GM19438 (cell line): Measurements from ENCODE around the gene TAF1B.

Source experiments
- ATAC-seq: cut with Tn5 transposase; IDR thresholded peaks from one replicate; pipeline ENCODE4 v1.9.1; 2021; ENCODE audit warnings: low read depth; ENCODE audit not compliant: unreplicated experiment

The TAF1B gene

DNA sequence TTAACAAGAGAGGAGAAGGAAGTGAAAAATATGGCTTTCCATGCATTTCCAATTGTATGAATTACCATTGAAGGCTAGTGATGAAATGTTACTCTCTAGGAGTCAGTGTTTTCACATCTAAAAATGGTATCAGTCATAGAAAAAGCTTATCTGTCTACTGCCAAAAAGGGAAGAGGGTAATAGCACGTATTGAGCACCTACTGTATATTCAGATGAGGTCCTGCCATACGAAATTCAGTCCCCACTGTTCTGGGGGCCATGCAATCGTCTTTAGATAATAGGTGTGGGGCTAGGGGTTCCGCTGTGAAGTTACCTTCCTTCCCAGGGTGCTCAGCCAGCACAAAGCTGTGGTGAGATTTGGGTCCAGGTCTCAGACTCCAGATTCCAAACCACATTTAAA is 94.0 kb downstream of the TAF1B start:
- no peak for ATAC-seq

DNA sequence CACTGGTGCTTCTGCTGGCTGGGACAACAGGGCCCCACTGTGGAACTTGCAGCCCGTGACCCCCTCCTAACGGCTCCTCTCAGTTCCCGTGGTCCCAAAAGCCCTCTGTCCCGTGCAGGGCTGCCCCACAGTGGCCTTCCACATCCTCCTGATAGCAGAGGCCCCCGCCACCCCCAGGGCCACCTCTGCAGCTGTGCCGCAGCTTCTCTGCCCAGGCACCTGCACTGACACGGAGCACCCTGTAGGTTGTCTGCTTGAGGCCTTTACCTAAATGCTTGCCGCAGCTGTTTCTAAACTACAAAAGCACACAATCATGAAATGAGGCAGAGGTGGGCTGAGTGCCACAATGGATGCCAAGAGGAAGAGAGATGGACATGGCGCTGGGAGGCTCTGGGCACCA is 94.7 kb downstream of the TAF1B start:
- no peak for ATAC-seq

DNA sequence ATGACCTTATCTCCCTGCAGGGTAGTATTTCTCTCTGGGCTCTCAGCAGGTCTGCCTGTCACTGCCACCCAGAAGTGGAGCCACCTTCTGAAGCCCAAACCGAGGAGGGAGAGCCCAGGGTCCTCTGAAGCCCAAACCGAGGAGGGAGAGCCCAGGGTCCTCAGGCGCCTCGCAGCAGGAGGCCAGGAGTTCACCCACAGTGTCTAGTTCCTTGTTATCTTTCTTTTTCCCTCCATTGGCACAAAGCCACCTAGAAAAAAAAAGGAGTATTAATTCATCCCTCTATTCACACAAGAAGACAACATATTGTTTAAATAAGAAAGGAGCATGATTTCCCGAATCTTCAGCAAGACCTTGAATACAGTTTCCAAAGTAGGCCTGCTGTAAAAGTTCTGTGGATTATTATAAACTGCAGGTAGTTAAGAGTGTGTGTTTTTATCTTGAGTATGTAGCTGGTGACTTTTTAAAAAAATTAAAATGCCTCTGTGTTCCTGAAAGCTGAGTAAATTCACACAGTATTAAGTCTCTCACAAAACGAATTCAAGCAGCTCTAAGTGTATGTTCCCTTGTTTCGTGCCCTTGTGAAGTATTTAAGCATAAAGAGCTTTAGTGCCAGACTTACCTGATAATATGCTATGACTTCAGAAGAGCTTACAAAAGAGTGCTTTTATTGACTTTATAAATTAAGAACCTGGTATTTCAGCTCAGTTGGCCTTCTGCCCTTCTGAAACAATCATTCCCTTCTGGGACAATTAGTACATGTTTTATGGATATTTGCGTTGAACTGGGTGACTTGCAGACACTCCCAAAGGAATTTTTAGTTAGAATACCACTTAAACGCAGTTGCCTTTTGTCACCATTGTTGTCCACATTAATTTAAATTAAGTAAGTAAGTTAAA is 96.6 kb downstream of the TAF1B start:
- ATAC-seq, result no peak

DNA sequence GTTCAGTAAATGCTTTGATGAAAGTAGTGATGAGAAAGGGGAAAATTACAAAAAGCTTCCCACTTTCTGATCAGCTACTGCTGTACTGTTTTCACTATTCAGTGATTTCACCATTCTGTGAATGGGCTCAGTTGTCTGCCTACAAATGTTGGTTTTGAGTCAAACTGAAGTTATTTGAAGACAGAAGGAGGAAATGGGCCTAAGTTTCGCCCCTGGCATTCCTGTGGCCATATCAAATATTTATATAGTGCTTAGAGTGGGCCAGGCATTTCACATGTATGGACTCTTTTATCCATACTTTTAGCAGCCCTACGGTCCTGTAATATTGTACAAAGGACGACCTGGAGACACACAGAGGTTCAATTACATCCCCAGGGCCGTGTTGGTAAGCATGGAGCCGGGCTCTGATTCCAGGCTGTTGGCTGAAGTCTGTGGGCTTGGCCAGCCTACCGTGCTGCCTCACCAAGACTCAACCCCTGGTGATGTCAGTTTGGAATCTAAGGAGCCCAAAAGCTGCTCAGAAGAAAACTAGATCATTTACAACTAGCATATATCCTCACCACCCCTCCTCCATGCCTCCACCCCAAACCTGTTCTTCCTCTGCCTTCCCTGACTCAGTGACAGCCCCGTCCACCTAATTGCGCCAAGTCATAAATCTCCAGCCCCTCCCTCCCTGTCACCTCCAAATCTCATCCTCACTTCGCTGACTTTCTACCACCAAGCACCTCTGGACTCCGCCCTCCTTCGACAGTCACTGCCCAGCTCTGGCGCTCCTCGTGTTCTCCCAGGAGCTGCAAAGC is 98.1 kb downstream of the TAF1B start:
- no peak for ATAC-seq

DNA sequence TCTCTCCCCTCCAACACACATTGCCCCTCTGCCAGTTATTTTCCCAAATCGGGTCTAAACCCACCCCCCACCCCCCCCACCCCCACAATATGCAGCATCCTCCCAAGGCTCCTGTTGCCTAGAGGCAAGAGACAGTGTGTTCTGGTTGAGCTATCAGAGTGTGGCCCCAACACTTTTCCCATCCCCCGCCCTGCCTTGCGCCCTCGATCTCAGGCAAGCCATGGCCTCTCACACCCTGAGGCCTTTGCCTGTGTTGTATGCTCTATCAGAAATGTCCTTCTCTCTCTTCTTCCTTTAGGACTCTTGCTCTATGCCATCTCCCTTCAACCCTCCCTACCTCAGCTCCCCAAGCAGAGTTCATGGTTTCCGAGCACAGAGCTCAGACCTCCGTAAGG is 98.7 kb downstream of the TAF1B start:
- no peak for ATAC-seq

DNA sequence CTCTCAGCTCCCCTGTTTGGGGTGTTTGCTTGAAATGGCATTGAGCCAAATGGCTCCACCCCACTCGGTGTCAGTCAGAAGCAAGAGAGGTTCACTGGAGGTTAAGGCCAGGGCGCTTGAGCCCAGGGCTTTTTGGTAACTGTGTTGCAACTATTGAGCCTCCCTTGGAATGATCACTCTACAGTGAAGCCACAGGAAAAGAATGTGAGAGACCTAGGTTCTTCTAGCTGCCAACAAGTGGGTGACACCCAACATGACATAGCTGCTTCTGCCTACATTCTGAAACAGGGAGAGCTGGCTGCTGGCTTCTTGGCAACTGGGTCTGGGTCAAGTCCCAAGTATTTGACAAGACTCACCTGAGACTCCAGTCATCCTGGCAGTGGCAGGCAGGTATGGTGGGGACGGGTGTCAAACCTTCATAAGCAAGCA is 101.1 kb downstream of the TAF1B start:
- ATAC-seq, result no peak

DNA sequence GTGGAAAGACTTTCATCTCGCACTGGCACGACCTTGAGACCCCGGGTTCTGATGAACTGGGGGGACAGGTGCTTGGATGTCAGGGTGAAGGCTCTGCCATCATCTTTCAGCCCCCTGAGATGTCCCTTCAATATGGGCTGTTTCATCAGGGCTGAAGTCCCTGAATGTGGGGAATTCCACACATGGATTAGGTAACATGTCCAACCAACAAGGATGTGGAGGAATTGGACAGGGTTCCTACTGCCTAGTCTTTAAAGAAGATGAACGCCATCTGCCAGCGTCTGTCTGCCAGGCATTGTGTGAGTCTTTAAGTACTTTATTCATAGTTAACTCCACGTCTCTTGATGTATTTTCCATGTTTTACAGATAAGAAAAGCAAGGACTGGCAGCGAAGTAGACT is 102.3 kb downstream of the TAF1B start:
- ATAC-seq, result no peak

DNA sequence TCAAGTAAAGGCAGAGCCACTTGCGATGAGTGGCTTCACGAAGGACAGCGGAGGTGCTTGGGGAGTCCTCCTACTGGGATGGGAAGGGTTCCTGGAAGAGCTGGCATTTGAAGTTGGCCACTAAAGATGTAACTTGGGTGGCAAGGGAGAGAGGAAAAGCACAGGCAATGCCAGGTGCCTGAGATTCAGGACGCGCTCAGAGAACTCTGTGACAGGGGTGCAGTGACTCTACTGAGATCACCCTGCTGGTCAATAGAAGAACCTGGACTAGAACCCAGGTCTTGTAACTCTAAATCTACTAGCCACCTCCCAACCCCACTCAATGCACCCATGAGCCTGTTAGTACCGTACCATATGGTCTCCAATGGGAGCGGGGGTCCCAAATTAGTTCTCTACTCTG is 102.8 kb downstream of the TAF1B start:
- no peak for ATAC-seq

DNA sequence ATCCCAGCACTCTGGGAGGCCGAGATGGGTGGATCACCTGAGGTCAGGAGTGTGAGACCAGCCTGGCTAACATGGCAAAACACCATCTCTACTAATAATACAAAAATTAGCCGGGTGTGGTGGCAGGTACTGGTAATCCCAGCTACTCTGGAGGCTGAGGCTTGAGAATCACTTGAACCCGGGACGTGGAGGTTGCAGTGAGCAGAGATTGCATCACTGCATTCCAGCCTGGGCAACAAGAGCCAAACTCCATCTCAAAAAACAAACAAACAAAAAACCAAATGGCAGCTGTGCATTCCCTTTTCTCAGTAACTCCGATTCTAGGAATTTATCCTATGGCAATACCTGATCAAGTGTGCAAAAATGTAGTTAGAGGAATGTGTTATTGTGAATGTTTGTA is 103.5 kb downstream of the TAF1B start:
- no peak for ATAC-seq

DNA sequence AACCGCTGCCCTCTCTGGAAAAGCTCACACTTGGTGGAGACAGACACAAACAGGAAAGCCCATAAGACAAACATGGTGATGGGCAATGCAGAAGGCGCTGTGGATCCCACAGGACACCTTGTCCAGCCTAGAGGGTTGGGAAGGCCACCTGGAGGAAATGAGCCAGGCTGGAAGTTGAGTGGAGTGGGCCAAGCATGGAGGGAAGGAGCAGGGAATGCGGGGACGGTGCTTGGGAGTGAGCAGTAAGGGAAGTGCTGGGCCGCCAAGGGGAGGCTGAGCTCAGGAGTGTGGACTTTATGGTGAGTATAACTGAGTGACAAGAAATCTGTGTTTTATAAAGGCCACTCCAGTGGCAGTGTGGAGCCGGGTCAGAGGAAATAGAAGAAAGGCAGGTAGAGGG is 105.4 kb downstream of the TAF1B start:
- no peak for ATAC-seq

DNA sequence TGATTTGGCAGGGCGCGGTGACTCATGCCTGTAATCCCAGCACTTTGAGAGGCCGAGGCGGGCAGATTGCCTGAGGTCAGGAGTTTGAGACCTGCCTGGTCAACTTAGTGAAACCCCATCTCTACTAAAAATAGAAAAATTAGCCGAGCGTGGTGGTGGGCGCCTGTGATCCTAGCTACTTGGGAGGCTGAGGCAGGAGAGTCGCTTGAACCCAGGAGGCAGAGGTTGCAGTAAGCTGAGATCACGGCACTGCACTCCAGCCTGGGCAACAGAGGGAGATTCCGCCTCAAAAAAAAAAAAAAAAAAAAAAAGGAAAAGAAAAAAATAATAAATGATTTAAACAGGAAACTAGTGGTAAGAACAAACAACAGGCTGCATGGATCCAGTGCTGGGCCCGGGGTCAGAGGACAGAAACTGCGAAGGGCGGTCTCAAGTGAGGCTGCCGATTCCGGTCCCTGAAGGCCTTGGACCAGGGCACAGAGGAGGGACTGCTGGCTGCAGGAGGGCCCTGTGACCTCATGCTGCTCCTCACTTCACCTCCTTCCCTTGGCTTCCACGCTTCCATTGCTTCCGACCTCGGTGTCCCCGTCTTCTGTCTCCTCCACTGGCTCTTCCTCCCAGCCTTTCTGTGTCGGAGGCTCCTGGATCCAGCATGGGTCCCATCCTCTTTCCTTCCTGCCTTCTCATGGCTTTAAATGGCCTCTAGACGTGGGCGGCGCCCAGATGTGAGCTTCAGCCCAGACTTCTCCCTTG is 106.1 kb downstream of the TAF1B start:
- no peak for ATAC-seq

DNA sequence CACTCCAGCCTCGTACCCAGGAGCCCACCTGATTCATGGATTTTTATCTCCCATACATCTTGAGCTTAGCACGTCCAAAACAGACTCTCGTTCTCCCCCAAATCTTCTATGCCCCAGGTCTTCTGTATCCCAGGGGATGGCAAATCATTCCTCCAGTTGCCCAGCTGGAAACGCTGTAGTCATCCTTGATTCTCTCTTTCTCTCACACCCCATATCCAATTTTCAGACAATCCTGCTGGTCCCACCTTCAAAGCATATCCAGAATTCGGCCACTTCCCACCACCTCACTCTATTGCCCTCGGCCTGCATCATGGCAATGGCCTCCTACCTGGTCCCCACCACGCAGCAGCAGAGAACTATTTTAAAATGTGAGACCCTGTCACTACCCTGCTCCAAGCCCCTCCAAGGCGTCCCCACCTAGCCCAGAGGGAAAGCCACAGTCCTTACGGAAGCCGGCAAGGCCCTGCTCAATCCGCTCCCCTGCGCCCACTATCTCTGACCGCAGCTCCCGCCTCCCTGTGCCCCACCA is 106.8 kb downstream of the TAF1B start:
- ATAC-seq, result no peak

DNA sequence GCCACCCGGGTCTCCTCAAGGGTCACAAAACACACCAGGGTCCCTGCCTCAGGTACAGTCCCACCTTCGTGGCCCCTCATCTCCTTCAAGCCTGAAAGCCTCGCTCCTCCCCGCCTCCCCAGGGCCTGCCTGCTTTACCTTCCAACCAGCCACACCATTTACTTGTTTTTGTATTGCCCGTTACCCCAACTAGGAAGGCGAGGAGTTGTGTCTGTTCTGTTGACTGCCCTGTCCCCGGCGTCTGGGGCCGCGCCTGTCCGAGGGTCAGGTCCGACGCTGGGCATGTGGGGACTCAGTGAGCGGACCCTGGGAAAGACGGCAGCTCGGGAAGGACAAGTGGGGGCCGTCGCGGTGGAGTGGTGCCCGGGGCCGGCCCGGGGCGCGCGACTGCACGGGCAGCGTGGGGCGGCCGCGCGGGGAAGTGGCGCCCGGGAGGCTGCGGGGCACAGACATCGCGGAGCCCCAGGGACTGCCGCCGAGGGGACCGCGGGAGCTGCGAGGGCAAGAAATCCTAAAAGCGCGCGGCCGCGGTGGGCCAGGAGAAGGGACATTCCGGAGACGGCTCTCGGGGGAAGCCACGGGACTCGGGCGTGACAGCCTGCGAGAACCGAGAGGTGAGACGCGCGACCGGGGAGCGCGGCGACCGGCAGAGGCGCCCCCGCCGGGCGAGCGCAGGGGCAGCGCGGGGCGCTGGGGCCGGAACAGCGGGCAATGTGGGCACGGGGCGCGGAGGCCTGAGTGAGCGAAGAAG is 107.4 kb downstream of the TAF1B start:
- peak; percentile 34 for ATAC-seq

DNA sequence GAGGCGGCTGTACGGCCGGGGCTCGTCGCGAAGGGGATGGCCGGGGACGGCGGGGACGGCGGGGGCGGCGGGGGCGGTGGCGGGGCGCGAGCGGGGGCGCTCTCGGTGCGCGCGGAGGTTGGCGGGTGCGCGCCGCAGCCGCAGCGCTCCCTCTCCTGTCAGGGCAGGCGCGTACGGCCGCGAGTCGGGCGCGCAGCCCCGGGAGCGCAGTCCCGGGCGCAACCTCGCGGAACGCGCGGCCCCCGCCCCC is 107.9 kb downstream of the TAF1B start:
- ATAC-seq, result no peak

DNA sequence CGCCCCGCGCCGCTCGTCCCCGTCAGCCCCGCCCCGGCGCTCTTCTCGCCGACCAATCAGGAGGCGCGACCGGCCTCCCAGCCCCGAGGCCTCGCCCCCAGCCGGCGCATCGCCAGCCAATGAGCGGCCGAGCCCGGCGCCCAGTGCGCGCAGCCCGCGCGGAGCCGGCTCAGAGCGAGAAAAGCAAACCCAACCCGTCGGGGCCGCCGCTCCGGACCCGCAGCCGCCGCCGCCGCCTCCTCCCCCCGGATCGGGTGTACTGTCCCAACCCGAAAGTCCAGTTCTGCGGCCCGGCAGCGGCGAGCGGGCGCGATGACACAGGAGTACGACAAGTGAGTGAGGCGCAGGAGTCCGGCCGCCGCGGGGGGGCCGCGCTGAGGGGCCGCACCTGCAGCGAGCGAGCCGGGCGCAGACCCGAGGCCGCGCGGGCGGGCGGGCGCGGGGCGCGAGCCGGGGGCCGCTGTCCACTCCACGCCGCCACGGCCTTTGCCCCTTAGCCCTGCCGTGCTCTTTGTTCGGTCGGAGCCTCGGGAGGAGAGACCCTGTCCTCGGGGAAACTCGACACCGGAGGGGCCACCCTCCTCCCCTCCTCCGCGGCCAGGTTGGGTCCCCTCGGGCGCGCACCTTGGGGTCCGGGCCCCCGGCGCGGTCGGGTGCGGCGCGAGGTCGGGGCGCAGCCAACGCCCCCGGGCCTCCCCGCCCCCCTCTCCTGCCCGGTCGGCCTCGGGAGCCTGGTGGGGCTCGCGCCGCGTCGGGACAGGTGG is 108.4 kb downstream of the TAF1B start, which contains the start of gene GRHL1:
GRHL1 (plus strand) TSS at position 172 of the 764 bp plus-strand sequence; CDS start at position 313, 141 bp downstream.
- peak; percentile 95 for ATAC-seq

DNA sequence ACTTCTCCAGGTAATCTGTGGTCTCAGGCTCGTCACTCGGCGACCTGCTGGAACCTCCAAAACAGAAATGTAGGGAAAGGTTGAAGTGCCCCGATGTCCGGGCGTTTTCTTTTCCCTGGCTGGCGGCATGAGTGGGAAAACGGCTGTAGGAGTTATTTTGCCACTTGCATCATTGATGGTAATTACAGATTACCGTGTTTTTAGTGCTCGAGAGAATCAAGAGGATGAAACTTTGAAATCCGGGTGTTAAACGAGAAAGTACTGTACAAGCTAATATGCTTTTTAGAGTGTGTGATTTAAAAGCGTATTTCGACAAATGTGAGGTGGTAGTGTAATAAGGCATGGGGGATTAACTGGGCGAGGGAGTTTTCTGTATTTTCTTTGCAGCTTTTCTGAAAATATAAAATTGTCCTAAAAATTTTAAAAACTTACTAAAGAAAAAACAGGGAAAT is 109.0 kb downstream of the TAF1B start:
- ATAC-seq, result no peak

DNA sequence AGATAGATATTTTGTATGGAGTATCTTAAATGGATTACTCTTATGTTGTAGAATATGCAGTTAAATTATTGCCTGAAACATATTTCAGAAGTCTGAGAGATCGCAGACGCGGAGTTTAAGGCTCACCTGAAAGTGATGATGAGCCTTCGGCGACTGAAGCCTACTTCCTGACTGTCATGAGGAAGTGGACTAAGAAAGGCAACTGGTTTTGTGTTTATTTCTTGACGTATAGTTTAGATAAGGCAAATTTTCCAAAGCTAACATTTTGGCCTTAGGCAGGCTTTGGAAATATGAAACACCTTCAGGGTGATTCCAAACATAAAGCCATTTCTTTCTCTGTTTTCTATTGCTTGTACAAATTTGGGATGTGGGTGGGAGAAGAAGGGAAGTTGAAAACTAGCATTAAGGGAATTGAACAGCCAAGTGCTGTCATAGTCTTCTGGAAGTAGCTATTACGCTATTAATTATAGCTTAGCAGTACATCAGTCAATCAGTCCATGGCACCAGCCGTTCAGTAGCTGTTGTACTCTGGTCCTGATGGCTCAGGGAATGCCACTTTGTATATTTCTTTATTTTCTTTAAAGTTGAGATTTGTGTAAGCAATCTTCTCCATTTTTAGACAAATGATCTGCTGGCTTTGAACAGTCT is 109.7 kb downstream of the TAF1B start:
- ATAC-seq, result no peak

DNA sequence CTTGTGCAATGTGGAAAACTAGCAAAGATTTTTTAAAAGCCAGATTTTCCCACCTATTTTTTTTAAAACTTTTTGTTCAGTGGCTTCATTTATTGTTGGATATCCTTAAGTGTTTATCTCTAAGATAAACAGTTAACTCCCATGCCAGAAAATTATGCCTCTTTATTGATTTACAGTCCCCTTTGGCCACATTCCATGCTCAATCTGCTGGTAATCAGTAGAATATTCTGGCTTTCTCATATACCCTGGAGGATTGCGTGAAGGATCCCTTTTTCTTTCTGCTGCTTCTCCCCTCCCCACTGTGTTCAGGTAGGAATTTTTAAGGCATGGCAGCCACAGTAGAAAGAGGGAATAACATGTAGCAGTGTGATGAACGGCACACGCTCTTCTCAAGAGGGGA is 110.9 kb downstream of the TAF1B start:
- no peak for ATAC-seq

DNA sequence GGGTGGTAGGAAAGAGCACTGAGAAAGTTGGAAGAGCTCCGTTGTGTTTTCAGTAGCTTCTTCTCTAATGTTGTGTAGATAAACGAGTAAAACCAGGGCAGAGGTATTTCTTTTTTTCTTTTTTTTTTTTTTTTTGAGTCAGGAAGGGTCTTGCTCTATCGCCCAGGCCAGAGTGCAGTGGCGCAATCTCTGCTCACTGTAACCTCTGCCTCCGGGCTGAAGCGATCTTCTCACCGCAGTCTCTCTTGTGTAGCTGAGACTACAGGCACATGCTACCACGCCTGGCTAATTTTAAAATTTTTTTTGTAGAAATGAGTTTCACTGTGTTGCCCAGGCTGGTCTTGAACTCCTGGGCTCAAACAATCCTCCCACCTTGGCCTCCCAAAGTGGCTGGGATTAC is 114.8 kb downstream of the TAF1B start:
- ATAC-seq, result no peak
